ENCODE data around the gene PTGR3.

PTGR3 gene

DNA sequence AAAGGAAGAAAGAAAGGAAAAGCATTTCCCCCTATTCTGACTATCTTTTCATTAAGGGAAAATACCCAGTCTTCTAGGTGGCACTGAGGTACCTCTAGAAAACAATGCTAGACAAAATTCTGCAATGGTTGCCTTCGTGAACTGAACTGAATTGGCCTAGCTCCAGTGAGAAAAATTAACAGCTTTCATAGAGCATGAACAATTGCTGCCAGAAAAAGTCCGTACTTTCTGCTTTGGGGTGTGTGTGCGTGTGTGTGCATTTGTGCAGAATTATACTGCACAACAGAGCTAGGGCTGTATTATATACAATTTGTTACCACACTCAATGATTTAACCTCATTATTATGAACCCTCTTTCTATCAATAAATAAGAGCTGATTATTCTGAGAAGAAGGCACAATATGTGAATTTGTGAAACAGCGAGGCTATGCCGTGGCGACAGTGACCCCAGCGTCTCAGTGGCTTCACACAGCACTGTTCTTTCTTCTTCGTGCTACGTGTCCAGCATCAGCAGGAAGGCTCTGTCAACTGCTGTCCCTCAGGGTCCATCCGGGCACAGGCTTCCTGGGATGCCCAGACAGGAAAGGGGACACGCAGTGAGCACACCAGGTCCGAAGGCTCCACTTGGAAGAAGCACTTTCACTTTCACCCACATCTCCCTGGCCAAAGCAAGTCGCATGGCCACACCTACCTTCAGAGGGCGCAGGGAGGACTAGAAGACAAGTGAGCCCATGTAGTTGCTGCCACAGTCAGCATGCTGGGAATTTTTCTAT lies 47.5 kb downstream of the PTGR3 start:
- no peaks in the 10 kb centered on the region for H3K27me3 Mint-ChIP-seq
- no peaks in the 10 kb centered on the region for H3K36me3 Mint-ChIP-seq
- H3K4me3 Mint-ChIP-seq = peak overlapping the region; percentile 88
- H3K9me3 Mint-ChIP-seq = no peaks in the 10 kb centered on the region
- peaks cover 15% of the 10 kb centered on the region for H3K4me1 Mint-ChIP-seq
- H3K27ac Mint-ChIP-seq = peak overlapping the region; percentile 27

DNA sequence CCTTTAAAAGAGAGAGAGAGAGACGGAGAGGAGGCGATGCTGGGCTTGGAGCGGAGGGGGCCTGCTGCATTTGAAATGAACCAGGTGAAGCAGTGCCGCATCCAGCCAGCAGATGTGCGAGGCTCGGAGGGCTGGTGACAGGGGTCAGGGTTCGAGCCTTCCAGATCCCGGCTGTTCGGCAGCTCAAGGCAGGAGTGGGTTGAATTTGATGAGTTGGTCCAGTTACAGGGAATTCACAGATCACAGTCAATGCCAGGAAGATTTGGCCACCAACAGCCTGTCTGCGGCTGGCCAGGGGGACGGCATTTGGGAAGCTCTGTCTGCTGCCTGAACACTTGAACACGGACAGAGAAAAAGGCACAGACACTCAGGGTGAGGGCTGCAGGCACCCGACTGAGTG lies 48.6 kb downstream of the PTGR3 start:
- Mint-ChIP-seq H3K36me3 (no peaks in the 10 kb centered on the region), H3K9me3 (no peaks in the 10 kb centered on the region), H3K4me3 (peak overlapping the region; percentile 47), H3K27me3 (no peaks in the 10 kb centered on the region), H3K4me1 (peaks cover 15% of the 10 kb centered on the region), H3K27ac (peak overlapping the region; percentile 37)

DNA sequence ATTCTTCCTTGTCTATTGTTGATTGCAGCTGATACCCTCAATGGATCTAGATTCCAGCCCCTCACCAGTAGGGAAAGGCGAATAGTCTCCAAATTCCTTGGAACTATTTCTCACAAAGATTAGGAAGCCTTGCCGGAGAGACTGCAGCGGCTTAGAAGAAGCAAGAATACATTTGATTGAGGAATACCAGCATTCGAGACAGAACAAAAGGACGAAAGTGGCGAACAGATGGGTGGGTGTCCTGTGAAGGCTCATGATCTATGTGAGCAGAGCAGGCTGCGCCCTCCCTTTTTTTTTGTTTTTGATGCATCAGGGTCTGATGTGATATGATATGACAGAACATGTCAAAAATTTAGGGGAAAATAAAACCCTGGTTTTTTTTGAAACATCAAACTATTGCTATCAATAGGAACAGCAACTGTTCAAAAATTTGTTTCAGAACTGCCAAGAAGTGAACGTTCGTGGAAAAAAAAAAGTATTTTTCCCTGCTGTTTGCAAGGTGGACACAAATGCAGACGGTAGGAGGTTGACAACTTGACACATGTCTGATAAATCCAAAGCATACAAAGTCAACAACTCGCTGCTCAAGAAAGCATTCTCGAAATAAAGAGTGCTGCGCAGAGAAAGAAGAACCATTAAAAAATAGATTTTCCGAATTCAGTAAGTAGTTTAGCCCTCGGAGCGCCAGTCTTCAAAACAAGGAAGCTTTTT lies 49.1 kb downstream of the PTGR3 start:
- peaks cover 15% of the 10 kb centered on the region for H3K4me1 Mint-ChIP-seq
- no peaks in the 10 kb centered on the region for H3K9me3 Mint-ChIP-seq
- no peak overlapping the region for H3K27ac Mint-ChIP-seq
- H3K36me3 Mint-ChIP-seq = no peaks in the 10 kb centered on the region
- H3K4me3 Mint-ChIP-seq = peak overlapping the region; percentile 47
- H3K27me3 Mint-ChIP-seq = no peaks in the 10 kb centered on the region

DNA sequence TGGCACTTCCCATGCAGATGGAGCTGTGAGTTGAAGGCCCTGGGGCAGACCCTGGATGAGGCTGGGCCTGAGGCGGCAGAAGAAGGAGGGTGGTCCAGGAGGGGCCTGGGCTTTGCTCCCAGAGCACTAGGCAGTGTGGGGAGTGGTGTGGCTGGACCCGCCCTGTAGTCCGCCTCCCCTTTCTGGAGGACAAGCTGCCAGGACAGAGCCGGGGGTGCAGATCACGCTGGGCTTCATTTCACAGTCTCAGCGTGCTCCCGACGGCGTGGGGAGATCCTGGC lies 49.8 kb downstream of the PTGR3 start:
- Mint-ChIP-seq H3K27ac (no peak overlapping the region), H3K36me3 (no peaks in the 10 kb centered on the region), H3K4me3 (no peak overlapping the region), H3K9me3 (no peaks in the 10 kb centered on the region), H3K4me1 (peaks cover 15% of the 10 kb centered on the region), H3K27me3 (no peaks in the 10 kb centered on the region)
